GM10266 (cell line): ENCODE measurements around the gene ELFN2.

Experiments used
- DNase-seq: peaks from one replicate; pipeline ENCODE4 v3.0.0; 2012; ENCODE audit errors: extremely low spot score
- CTCF ChIP-seq: IDR thresholded peaks from 2 replicates; pipeline ENCODE4 v1.5.1; 2012; ENCODE audit warnings: mild to moderate bottlenecking, low read depth; ENCODE audit not compliant: control insufficient read depth, insufficient read depth; ENCODE audit errors: missing control alignments

The ELFN2 gene

DNA sequence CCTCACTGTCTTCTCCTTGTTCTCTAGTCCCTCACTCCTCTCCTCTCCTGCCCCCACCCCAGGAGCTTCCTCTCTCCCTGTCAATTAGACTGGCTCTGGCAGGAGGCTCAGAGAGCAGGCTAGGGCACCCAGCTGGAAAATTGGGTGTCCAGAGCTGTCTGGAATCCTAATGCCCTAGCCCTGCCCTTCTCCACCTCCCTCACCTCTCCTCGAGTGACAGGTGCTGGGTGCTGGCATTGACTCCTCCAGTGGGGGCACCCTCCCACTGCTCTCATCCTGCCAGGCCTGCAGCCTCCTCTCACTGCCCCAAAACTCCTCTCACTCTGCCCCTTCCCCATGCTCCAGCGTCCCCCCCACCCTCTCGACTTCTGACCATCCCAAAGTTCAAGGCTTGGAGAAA, 76.0 kb downstream of the ELFN2 start:
- no peak for DNase-seq
- TF ChIP-seq CTCF, result no peak

- no peak for DNase-seq
- no peak for TF ChIP-seq CTCF
These were observed 78.0 kb downstream of the ELFN2 start for GRCh38 chr22:37349043-37349814.

DNA sequence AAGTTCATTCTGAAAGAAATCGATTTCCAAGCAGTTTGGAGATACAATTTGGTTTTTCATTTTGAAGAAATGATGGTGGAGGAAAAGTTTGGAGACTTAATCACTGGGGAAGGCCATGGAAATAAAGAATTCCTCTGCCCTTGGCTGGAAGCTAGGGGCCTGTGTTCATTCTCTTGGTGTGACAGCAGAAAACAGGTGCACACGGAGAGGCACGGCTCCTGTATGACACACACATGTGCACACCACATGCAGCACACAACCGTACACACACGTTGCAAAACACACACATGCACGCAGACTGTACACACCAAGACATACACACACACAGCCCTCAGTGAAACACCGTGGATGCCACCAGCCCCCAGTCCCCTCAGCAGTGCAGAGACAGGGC, 80.8 kb downstream of the ELFN2 start:
- no peak for TF ChIP-seq CTCF
- DNase-seq, result no peak

GRCh38 chr22:37345863-37346504, 81.3 kb downstream of the ELFN2 start:
- TF ChIP-seq CTCF, result no peak
- no peak for DNase-seq

- DNase-seq, result no peak
These were observed 82.4 kb downstream of the ELFN2 start for GRCh38 chr22:37344735-37345449.

GRCh38 chr22:37343863-37344734, 83.2 kb downstream of the ELFN2 start:
- no peak for DNase-seq
- no peak for TF ChIP-seq CTCF

More at GRCh38 chr22:37344735-37345449, 82.4 kb downstream of the ELFN2 start:
- no peak for TF ChIP-seq CTCF
